ENCODE measurements around the gene WDR31.

GRCh38 chr9:113298924-113299770, 40.9 kb downstream of the WDR31 start:
- no peak for TF ChIP-seq CTCF (IDR thresholded peaks at IDR 0.05)
- no peak for TF ChIP-seq POLR2A (IDR thresholded peaks at IDR 0.05)

All from lower leg skin (tissue), 3 donors.